ENCODE measurements around the gene MAPK7.

The MAPK7 gene

DNA sequence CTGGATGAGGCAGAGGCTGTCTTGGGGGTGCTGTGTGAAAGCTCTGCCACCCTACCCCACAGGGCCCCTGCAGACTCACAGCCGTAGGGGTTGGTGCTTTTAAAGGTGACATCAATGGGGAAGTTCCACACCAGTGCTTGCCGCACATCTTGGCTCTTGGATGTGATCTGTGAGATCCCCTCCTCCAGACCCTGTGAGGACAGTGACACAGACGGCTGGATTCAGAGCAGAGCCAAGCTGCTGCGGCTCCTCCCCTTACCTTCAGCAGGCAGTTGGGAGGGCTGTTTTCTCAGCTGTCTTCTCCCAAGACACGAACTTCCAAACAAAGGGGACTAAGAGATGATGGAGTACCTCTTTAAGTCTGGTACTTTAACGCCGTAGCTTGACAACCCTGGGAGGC, 20.5 kb upstream of the MAPK7 start:
- Histone ChIP-seq H3K9me3 (no peaks in the 10 kb centered on the region), H3K36me3 (peaks cover 0 to 32% (median 0%) of the 10 kb centered on the region in 3 donors), H3K4me1 (peaks cover 0 to 13% (median 8%) of the 10 kb centered on the region in 4 donors), H3K27ac (no peak overlapping the region), H3K27me3 (no peaks in the 10 kb centered on the region), H3K4me3 (no peak overlapping the region)
- TF ChIP-seq, protein P1, sequence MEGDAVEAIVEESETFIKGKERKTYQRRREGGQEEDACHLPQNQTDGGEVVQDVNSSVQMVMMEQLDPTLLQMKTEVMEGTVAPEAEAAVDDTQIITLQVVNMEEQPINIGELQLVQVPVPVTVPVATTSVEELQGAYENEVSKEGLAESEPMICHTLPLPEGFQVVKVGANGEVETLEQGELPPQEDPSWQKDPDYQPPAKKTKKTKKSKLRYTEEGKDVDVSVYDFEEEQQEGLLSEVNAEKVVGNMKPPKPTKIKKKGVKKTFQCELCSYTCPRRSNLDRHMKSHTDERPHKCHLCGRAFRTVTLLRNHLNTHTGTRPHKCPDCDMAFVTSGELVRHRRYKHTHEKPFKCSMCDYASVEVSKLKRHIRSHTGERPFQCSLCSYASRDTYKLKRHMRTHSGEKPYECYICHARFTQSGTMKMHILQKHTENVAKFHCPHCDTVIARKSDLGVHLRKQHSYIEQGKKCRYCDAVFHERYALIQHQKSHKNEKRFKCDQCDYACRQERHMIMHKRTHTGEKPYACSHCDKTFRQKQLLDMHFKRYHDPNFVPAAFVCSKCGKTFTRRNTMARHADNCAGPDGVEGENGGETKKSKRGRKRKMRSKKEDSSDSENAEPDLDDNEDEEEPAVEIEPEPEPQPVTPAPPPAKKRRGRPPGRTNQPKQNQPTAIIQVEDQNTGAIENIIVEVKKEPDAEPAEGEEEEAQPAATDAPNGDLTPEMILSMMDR (IDR thresholded peaks at IDR 0.05), result no peak
- intact Hi-C loops (cut with DNase I; ENCODE audit: low total_unique reads), result no loop called here
- peak in 1 of 2 donors; percentile 5 for DNase-seq

DNA sequence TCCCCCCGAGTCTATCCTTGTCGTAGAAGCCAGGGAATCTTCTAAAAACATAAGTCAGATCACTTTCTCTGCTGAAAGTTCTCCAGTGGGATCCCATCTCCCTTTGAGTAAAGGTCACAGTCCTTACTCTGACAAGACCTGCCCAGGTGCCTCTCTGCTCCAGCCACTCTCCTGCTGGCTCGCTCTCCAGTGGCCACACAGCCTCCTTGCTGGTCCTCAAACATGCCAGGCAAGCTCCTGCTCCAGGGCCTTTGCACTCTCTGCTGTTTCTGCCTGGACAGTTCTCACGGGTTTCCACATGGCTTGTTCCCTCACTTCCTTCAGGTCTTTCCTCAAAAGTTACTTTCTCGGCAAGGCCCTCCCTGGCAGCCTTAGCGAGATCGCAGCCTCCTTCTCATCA, 19.1 kb upstream of the MAPK7 start:
- no peaks in the 10 kb centered on the region for H3K27me3 ChIP-seq
- TF ChIP-seq, protein P1 (IDR thresholded peaks at IDR 0.05), result no peak
- no peak overlapping the region for H3K4me3 ChIP-seq
- intact Hi-C loops (cut with DNase I; ENCODE audit: low total_unique reads), result no loop called here
- no peaks in the 10 kb centered on the region for H3K9me3 ChIP-seq
- H3K36me3 ChIP-seq, result peaks cover 0 to 32% (median 0%) of the 10 kb centered on the region in 3 donors
- peaks cover 0 to 18% (median 11%) of the 10 kb centered on the region in 4 donors for H3K4me1 ChIP-seq
- peak in 1 of 2 donors; percentile 13 for DNase-seq
- no peak overlapping the region for H3K27ac ChIP-seq

DNA sequence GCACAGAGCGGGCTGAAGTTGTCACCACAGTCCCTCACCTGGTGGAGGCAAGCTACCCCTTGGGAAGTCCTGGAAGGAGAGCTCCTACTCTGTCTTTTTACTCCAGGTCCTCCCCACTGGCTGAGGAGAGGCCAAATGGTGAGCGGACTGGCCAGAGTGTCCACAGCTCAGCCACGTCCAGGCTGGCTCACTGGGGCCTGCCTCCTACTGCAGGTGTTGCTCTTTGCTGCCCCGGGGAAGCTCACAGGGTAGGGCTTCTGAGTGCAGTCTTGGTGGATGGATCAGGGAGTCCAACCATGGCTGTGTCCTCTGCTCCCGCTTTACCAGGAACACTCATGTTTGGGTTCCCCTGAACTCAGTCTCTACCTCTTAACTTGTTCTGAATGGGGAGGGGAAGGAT, 18.4 kb upstream of the MAPK7 start:
- intact Hi-C loops (cut with DNase I; ENCODE audit: low total_unique reads), result loop anchor here (5.0 to 10.0 kb wide), 2 partner anchors 55 to 402 kb away; partner anchors contain the start of gene RNF112
- H3K4me1 ChIP-seq, result peaks cover 0 to 23% (median 11%) of the 10 kb centered on the region in 4 donors
- TF ChIP-seq, protein P1 (IDR thresholded peaks at IDR 0.05), result no peak
- DNase-seq, result peak in 1 of 2 donors; percentile 19
- H3K9me3 ChIP-seq, result no peaks in the 10 kb centered on the region
- H3K4me3 ChIP-seq, result no peak overlapping the region
- H3K27me3 ChIP-seq, result no peaks in the 10 kb centered on the region
- peaks cover 0 to 32% (median 0%) of the 10 kb centered on the region in 3 donors for H3K36me3 ChIP-seq
- H3K27ac ChIP-seq, result no peak overlapping the region

DNA sequence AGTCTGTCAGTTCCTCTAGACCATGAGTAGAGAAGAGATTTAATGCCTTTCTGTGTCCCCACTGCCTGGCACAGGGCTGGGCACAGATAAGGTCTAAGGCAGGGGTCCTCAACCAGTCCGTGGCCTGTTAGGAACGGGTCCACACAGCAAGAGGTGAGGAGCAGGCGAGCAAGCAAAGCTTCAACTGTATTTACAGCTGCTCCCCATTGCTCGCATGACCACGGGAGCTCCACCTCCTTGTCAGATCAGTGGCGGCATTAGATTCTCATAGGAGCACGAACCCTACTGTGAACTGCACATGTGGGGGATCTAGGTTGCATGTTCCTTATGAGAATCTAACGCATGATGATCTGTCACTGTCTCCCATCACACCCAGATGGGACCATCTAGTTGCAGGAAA, 17.5 kb upstream of the MAPK7 start:
- Histone ChIP-seq H3K27ac (no peak overlapping the region), H3K4me1 (peaks cover 0 to 23% (median 11%) of the 10 kb centered on the region in 4 donors), H3K36me3 (peaks cover 0 to 32% (median 0%) of the 10 kb centered on the region in 3 donors), H3K9me3 (no peaks in the 10 kb centered on the region), H3K4me3 (no peak overlapping the region), H3K27me3 (no peaks in the 10 kb centered on the region)
- peak in 1 of 2 donors; percentile 10 for DNase-seq
- intact Hi-C loops (cut with DNase I; ENCODE audit: low total_unique reads), result loop anchor here (5.0 to 10.0 kb wide), 2 partner anchors 54 to 402 kb away; partner anchors contain the start of gene RNF112
- TF ChIP-seq, protein P1 (IDR thresholded peaks at IDR 0.05), result no peak

DNA sequence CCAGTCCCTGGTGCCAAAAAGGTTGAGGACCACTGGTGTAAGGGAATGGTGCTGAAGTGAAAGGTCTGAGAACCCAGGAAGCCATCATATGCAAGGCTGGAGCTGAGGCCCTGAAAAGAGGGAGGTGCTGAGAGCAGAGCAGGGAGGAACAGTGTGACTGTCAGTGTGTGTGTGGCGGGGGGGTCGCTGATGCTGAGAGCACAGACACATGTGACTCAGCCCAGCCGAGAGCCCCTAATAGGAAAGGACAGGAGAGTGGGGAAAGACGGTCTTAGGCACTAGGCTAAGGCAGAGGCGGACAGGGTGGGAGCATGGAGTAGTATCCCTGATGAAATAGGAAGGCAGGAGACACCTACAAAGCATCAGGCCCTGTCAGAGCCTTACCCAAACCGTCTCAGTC, 17.0 kb upstream of the MAPK7 start:
- H3K4me3 ChIP-seq, result no peak overlapping the region
- TF ChIP-seq, protein P1 (IDR thresholded peaks at IDR 0.05), result no peak
- intact Hi-C loops (cut with DNase I; ENCODE audit: low total_unique reads), result loop anchor here (5.0 to 10.0 kb wide), 2 partner anchors 53 to 401 kb away; partner anchors contain the start of gene RNF112

More for the DNA sequence above, 17.0 kb upstream of the MAPK7 start:
- H3K9me3 ChIP-seq, result no peaks in the 10 kb centered on the region
- peaks cover 0 to 31% (median 0%) of the 10 kb centered on the region in 3 donors for H3K36me3 ChIP-seq
- H3K4me1 ChIP-seq, result peaks cover 0 to 23% (median 11%) of the 10 kb centered on the region in 4 donors
- H3K27ac ChIP-seq, result peak overlapping the region; percentile 85 to 95
- peak; percentile 26 to 64 for DNase-seq
- no peaks in the 10 kb centered on the region for H3K27me3 ChIP-seq

Data from tibial artery (tissue), 4 donors.